Vagina (tissue), 2 donors: Measurements from ENCODE around the gene P2RX7. TPM values are rescaled to one million over a fixed set of nuclear protein-coding genes. Genes with fewer than 3 reads are reported as not detected.
"Not testable (repeated sequence)": the region's sequence is repeated elsewhere in the genome, so short reads cannot be mapped to it uniquely, and the experiment has no call there.

Experiments used
- DNase-seq, 2 donors: peaks; one replicate each; pipeline ENCODE4 v3.0.0-alpha.2; 2017; ENCODE audit errors: extremely low spot score in 2 of 2
- H3K27ac ChIP-seq: fragments of 200-600 bp; sonication (generic); one replicate; pipeline ENCODE4 v1.5.1; 2019
- H3K27me3 ChIP-seq: fragments of 200-600 bp; sonication (generic); one replicate; pipeline ENCODE4 v1.5.1; 2019
- H3K36me3 ChIP-seq, 2 donors: fragments of 200-600 bp; sonication (generic); one replicate each; pipeline ENCODE4 v1.5.1; 2017 to 2019
- H3K4me1 ChIP-seq: fragments of 200-600 bp; sonication (generic); one replicate; pipeline ENCODE4 v1.5.1; 2019
- H3K4me3 ChIP-seq, 2 donors: fragments of 200-600 bp; sonication (generic); 1 replicate in 1 of 2; 2 replicates in 1 of 2; pipeline ENCODE4 v1.5.1; 2016 to 2019
- H3K9me3 ChIP-seq: fragments of 200-600 bp; sonication (generic); one replicate; pipeline ENCODE4 v1.5.1; 2019
- CTCF ChIP-seq, 3 experiments: fragments of 450-650 bp in 2 of 3; fragments of 200-600 bp in 1 of 3; sonication (generic) in 1 of 3; IDR thresholded peaks; one replicate each; pipeline ENCODE4 v1.5.1; 2017 to 2019; ENCODE audit warnings: antibody characterized with exemption in 3 of 3, mild to moderate bottlenecking in 2 of 3, moderate library complexity in 2 of 3
- POLR2A ChIP-seq, 2 donors: fragments of 450-650 bp; IDR thresholded peaks; one replicate each; pipeline ENCODE4 v1.6.1; 2017; ENCODE audit warnings: antibody characterized with exemption in 2 of 2, mild to moderate bottlenecking in 2 of 2, moderate library complexity in 2 of 2
- POLR2AphosphoS5 ChIP-seq, 2 donors: sonication (generic); formaldehyde crosslinking; IDR thresholded peaks; one replicate each; pipeline ENCODE4 v1.9.0; 2017; ENCODE audit warnings: antibody characterized with exemption in 2 of 2, mild to moderate bottlenecking in 2 of 2, low read depth in 1 of 2; ENCODE audit not compliant: insufficient read depth in 1 of 2
- intact Hi-C: fragments of 100-400 bp; cut with DNase I; formaldehyde crosslinking; loops from one replicate; pipeline ENCODE4 v1.15.1; 2023
- total RNA-seq: library from RNA; depleted of rRNA; stranded (reverse); fragments of >200 nt; gene quantifications from one replicate; pipeline ENCODE4 v1.2.3, GENCODE V29; 2016

The P2RX7 gene
- total RNA-seq, 1 donor from 2014 or later: 8.6 TPM

GRCh38 chr12:121227294-121227693, 94.6 kb downstream of the P2RX7 start:
- Histone ChIP-seq H3K36me3 (peaks cover 0 to 13% of the 10 kb centered on the region in 2 donors), H3K27ac (no peak overlapping the region), H3K27me3 (no peaks in the 10 kb centered on the region), H3K4me3 (no peak overlapping the region), H3K4me1 (peaks cover 17% of the 10 kb centered on the region), H3K9me3 (no peaks in the 10 kb centered on the region)
- intact Hi-C loops: no loop called here
- TF ChIP-seq POLR2A (IDR thresholded peaks at IDR 0.05): no peak
- peak; percentile 9 to 55 for TF ChIP-seq POLR2AphosphoS5 (IDR thresholded peaks at IDR 0.05; ENCODE audit: insufficient read depth in 1 of 2, low read depth in 1 of 2)
- TF ChIP-seq CTCF (IDR thresholded peaks at IDR 0.05): no peak
- DNase-seq: no peak

GRCh38 chr12:121228919-121229665, 96.4 kb downstream of the P2RX7 start:
- no peaks in the 10 kb centered on the region for H3K27me3 ChIP-seq
- no peak overlapping the region for H3K4me3 ChIP-seq
- H3K36me3 ChIP-seq: peaks cover 0 to 13% of the 10 kb centered on the region in 2 donors
- H3K9me3 ChIP-seq: no peaks in the 10 kb centered on the region
- peak overlapping the region; percentile 71 for H3K27ac ChIP-seq
- H3K4me1 ChIP-seq: peaks cover 17% of the 10 kb centered on the region
- intact Hi-C loops: no loop called here
- DNase-seq: no peak
- no peak for TF ChIP-seq POLR2AphosphoS5 (IDR thresholded peaks at IDR 0.05; ENCODE audit: insufficient read depth in 1 of 2, low read depth in 1 of 2)
- no peak for TF ChIP-seq CTCF (IDR thresholded peaks at IDR 0.05)
- TF ChIP-seq POLR2A (IDR thresholded peaks at IDR 0.05): no peak

- DNase-seq, H3K9me3 ChIP-seq, H3K27me3 ChIP-seq, intact Hi-C loops, H3K4me3 ChIP-seq: not testable (repeated sequence)
- TF ChIP-seq POLR2AphosphoS5 (IDR thresholded peaks at IDR 0.05; ENCODE audit: insufficient read depth in 1 of 2, low read depth in 1 of 2) (peak; percentile 45 to 46), CTCF (IDR thresholded peaks at IDR 0.05) (peak; percentile 74 to 84 (median 80))
- Histone ChIP-seq H3K27ac (peak overlapping the region; percentile 71), H3K4me1 (peaks cover 17% of the 10 kb centered on the region), H3K36me3 (peaks cover 0 to 13% of the 10 kb centered on the region in 2 donors)
These were observed 97.3 kb downstream of the P2RX7 start for GRCh38 chr12:121229826-121230537.

- H3K27me3 ChIP-seq: no peaks in the 10 kb centered on the region
These were observed 97.8 kb downstream of the P2RX7 start for GRCh38 chr12:121230538-121230907.

More at GRCh38 chr12:121230538-121230907, 97.8 kb downstream of the P2RX7 start:
- intact Hi-C loops: no loop called here
- Histone ChIP-seq H3K4me3 (no peak overlapping the region), H3K4me1 (peaks cover 17% of the 10 kb centered on the region), H3K9me3 (no peaks in the 10 kb centered on the region), H3K27ac (no peak overlapping the region), H3K36me3 (peaks cover 0 to 13% of the 10 kb centered on the region in 2 donors)
- DNase-seq: no peak
- TF ChIP-seq CTCF (IDR thresholded peaks at IDR 0.05) (peak in 1 of 3 experiments; percentile 16), POLR2A (IDR thresholded peaks at IDR 0.05) (no peak)
